HG03097 (cell line): ENCODE results near the gene TNFRSF14.
"Not testable (repeated sequence)": the region's sequence is repeated elsewhere in the genome, so short reads cannot be mapped to it uniquely, and the experiment has no call there.

Source experiments
- ATAC-seq: cut with Tn5 transposase; IDR thresholded peaks from one replicate; pipeline ENCODE4 v1.9.1; 2021; ENCODE audit not compliant: unreplicated experiment, low FRiP score

Gene TNFRSF14

DNA sequence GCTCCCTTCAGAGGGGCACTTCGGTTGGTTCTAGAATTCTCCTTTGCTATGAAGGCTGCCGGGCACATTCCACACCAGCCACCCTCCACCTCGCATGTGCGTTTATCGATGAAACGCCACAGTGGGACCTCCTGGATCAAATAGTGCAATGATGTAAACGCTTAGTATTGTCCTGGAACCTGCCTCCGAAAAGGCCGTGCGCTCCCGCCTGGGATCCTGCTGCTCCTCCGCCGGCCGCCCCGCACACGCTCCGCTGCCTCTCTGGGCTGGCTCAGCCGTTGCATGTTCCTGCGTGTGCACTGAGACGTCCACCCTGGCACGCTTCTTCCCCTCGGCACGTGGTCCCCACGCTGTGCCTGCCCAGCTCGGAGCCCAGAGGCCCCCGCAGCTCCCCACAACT, 4.0 kb upstream of the TNFRSF14 start:
- ATAC-seq, result no peak

DNA sequence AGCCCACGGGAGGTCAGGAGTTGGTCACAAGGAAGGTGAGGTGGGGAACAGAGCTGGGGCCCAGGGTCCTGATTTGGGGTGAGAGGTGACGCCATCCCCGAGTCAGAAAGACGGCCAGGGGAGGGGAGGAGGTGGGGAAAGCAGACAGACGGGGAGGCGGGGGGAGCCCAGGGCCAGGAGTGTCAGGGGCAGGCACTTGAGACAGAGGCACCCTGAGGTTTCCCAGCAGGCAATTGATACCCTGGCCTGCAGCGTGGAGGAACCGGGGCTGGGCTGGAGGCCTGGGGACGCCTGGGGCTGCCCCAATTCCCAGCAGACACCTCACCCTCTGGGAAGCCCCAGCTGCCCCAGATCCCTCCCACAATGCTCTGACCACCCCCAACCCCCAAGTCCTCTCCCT, 3.1 kb upstream of the TNFRSF14 start:
- ATAC-seq, result not testable (repeated sequence)

DNA sequence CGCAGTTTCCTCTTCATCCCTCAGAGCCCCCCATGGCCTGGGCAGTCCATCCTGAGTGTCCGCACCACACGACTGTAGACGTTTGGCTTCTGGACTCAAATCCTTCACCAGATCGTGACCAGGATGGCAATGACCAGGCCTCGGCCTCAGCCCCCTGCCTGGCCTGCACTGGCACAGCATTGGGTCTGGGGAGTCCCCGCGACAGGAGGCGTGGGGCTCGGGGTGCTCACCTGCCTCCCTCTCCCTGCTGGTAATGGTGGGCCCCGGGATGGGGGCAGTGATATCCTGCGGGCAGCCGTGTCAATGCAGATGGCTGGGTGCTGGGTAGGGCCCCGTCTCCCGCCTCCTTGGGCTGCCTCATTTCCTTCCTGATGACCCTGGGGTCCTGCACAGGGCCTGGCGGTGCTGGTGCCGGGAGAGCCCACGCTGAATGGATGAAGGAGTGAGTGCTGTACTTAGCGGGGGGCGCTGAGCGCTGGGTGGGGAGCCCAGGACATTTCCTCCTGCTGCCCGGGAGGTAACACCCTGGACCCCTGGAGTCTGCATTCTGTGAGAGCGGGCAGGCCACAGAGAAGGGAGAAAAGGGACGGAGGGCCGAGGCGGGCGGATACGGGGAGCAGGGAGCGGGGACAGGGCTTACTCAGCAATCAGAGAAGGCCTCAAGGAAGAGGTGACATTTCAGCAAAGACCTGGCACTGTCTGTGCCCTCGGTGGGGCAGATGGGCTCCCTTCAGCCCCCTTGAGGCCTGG, 2.1 kb upstream of the TNFRSF14 start:
- ATAC-seq, result no peak

GRCh38 chr1:2554621-2555387, 1.4 kb upstream of the TNFRSF14 start:
- no peak for ATAC-seq

DNA sequence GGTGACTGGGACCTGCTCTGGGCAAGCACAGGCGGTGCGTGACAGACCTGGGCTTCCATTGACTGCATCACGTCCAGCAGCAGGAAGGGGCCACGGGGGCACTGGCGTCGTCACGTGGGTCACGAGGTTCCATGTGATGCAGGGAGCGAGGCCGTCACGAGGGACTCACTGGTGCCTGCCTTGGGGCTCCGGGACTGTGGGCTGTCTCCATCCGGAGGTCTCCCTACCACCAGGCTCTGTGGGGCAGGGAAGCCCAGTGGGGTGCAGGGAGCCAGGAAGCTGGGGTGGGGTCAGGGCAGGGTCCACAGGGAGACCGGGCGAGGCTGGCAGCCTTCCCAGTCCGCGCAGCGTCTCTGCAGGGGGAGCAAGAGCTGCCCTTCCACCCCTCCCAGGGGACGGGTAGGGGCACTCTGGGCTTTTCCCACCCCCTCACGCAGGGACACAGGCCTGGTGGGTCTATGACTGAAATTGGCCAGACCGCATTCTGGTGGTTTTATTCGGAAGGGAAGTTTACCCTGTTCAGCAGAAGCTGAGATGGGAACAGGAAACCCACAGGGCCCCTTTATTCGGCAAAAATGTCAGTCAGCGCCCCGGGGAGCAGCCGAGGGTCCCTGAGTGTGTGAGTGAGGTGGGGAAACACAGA, 416 bp upstream of the TNFRSF14 start:
- ATAC-seq, result peak; percentile 30

- ATAC-seq, result no peak
Observed at GRCh38 chr1:2556678-2557481, 709 bp downstream of the TNFRSF14 start.

DNA sequence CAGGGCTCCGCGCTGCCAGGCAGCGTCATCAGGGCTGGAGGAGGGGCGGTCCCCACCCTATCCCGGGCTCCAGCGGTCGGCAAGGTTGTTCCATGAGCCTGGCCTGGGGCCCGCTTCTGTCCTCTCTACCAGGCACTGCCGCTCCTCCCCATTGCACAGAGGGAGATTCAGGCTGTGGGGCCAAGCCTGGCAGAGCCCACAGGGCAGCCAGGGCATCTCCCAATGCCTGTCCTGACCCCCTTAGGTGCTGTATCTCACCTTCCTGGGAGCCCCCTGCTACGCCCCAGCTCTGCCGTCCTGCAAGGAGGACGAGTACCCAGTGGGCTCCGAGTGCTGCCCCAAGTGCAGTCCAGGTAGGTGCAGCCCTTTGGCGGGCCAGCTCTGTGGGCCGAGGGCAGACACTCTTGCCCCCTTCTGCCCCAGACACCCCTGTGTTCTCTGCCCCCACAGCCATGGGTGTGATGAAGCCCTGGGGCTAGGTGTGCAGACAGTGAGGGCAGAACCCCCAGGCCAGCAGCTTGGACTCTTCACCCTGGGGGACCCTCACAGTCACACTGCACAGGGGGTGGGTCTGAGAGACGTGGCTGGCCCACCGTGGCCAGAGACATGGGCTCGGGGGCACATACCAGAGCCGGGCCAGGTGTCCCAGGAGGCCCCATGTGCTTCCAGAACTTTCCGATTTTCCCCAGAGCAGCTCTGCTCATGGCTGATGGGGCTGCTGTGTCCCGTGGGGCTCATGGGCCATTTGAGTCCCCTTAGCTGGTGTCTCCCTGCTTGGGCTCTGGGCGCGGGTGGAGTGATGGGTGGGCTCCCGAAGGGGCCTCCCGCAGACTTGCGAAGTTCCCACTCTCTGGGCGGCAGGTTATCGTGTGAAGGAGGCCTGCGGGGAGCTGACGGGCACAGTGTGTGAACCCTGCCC, 1.6 kb downstream of the TNFRSF14 start:
- no peak for ATAC-seq

DNA sequence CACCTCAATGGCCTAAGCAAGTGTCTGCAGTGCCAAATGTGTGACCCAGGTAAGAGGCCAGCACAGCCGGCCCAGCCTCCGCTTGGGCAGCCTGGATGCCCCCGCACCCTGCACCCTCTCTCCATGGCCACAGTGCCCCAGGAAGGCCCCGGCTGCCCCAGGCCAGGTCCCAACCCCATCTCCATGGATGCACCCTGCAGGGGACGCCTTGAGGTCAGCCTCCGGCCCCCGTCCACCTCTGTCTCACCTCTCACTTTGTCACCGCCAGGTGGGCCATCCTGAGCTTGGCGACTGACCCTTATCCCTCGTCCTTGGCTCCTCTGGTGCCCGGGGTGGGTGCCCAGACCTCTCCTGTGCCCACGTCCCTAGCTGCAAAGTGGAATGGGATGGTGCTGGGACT, 2.2 kb downstream of the TNFRSF14 start:
- no peak for ATAC-seq

DNA sequence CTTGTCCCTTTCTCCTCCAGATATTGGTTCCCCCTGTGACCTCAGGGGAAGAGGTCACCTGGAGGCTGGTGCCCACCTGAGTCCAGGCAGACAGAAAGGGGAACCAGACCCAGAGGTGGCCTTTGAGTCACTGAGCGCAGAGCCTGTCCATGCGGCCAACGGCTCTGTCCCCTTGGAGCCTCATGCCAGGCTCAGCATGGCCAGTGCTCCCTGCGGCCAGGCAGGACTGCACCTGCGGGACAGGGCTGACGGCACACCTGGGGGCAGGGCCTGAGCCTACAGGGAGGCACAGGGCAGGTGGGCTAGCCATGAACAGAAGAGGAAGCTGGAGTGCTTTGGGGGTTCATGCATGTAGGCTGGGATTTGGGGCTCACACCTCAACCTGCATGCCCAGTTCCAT, 2.7 kb downstream of the TNFRSF14 start:
- ATAC-seq, result no peak

- ATAC-seq, result no peak
Observed at GRCh38 chr1:2559509-2560298, 3.5 kb downstream of the TNFRSF14 start.

DNA sequence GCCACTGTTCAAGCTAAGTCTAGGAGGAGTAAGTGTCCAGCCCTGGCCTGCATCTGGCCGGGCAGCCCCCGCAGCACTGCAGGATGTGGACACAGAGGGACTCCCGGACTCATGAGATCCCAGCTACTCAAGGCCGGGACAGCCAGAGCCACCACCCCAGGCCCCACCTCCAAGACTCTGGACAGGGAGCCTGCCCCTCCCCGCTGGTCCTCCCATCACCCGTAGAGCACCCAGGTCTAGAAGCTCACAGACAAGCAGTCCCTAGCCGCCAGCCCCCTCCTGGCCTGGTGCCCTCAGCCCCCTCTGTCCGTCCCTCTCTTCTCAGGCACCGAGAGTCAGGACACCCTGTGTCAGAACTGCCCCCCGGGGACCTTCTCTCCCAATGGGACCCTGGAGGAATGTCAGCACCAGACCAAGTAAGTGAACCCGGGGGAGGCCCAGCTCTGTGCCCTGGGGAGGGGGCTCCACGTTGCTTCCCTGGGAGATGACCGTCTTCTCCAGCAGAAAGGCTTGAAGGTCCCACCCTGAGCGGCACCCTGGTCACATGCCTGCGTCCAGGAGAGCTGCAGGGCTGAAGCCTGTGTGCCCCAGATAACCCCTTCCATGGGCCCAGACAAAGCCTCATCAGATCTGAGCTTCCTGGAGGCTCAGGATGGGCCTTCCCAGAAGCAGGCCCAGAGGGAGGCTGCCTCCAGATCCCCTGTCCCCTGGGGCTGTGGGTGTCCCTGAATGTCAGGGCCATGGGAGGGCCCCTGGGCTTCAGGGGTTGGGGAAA, 4.3 kb downstream of the TNFRSF14 start:
- no peak for ATAC-seq

DNA sequence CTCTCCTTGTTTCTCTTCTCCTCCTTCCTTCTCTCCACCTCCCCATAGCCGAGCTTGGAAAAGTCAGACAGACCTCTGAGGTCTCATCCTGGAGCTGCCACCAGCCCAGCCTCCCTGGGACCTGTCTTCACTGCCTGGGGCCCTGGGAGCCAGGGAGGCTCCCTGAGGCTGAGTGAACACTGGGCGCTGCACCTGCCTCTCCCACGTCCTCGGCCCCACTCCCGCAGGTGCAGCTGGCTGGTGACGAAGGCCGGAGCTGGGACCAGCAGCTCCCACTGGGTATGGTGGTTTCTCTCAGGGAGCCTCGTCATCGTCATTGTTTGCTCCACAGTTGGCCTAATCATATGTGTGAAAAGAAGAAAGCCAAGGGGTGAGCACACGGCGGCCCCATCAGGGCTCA, 5.3 kb downstream of the TNFRSF14 start:
- no peak for ATAC-seq

- no peak for ATAC-seq
Observed at GRCh38 chr1:2561898-2562895, 6.0 kb downstream of the TNFRSF14 start.

GRCh38 chr1:2563205-2563604, 7.0 kb downstream of the TNFRSF14 start:
- no peak for ATAC-seq

DNA sequence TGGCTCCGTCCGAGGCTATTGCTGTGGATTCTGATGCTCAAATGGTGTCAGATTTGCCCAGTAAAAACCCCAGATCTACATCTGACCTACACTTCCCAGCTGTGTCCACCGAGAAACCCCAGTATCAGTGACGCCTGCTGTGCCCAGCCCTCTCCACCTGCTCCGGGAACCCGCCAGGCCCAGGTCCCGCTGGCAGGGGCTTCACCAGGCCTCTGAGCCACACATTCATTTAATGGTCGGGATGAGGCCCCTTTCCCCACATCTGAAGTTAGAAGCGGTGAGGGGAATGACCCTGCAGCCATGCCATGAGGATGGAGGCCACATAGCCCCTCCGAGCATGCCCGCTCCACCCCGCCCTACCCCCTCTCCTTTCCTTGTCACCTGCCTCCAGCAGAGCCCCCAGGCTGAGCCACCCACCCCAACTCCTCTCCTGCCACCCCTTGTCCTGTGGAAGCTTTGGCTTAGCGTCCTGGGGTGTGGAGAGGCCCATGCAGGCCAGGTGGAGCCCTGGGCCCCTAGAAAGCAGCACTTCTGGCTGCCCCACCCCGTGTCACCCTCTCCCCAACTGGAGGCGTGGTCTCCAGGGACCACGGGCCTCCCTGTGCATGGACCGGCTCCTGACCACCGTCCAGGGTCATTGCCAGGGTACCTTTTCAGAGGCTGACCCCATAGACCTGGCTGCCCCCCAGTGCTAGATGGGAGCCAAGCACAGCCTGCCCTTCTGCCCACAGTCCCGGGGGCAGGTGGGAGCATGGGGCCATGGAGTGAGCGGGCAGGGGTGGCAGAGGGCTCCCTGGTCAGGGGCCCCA, 8.0 kb downstream of the TNFRSF14 start:
- no peak for ATAC-seq

DNA sequence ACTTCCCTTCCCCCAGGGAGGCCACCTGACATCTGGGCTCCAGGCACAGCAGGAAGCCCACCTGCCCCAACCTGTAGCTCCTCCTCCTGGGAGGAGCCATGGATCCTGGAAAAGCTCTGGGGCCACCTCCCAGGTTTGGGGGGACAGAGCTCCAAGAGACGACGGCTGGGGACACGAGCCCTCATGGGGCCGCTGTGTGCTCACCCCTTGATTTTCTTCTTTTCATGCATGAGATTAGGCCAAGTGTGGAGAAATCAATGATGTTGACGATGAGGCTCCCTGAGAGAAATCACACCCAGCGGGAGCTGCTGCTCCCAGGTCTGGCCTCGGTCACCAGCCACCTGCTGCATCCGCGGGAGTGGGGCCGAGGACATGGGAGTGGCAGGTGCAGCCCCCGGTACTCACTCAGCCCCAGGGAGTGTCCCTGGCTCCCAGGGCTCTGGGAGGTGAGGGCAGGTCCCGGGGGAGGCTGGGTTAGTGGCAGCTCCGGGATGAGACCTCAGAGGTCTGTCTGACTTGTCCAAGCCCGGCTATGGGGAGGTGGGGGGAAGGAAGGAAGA, 8.7 kb downstream of the TNFRSF14 start:
- no peak for ATAC-seq
